ENCODE measurements around the gene KCTD19.

KCTD19 gene

DNA sequence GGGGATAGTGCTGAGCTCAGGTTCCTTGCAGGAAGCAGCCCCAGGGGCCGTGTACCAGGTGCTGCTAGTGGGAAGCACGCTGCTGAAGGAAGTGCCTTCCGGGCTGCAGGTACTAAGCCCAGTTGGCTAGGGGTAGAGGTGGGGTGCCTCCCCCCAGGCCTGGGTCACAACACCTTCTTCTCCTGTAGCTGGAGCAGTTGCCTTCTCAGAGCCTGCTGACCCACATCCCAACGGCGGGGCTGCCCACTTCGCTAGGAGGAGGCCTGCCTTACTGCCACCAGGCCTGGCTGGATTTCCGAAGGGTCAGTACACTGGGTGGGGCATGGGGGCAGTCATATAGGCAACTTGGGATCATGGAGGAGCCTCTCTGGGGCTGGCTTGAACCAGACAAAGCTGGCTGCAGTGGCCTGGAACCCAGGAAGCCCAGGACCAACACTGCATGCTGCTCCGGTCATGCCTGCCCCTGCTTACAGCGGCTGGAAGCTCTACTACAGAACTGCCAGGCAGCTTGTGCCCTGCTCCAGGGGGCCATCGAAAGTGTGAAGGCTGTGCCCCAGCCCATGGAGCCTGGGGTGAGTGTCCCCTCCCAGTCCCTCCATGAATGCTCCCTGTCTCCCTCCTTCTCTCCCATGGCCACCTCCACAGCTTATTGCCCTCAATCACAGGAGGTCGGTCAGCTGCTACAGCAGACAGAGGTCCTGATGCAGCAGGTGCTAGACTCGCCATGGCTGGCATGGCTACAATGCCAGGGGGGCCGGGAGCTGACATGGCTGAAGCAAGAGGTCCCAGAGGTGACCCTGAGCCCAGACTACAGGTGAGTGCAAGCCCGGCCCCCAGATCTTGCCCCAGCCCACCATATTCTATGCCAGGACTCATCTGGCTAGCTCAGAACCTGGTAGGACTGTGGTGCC lies 44.8 kb downstream of the KCTD19 start:
- H3K9me3 Mint-ChIP-seq = no peaks in the 10 kb centered on the region
- no peak for ATAC-seq
- H3K36me3 Mint-ChIP-seq = peaks cover 10% of the 10 kb centered on the region
- H3K27ac Mint-ChIP-seq = peak overlapping the region; percentile 58
- peaks cover 11% of the 10 kb centered on the region for H3K4me1 Mint-ChIP-seq
- H3K4me3 Mint-ChIP-seq = no peak overlapping the region
- no peak for DNase-seq (ENCODE audit: low spot score in 2 of 2)

DNA sequence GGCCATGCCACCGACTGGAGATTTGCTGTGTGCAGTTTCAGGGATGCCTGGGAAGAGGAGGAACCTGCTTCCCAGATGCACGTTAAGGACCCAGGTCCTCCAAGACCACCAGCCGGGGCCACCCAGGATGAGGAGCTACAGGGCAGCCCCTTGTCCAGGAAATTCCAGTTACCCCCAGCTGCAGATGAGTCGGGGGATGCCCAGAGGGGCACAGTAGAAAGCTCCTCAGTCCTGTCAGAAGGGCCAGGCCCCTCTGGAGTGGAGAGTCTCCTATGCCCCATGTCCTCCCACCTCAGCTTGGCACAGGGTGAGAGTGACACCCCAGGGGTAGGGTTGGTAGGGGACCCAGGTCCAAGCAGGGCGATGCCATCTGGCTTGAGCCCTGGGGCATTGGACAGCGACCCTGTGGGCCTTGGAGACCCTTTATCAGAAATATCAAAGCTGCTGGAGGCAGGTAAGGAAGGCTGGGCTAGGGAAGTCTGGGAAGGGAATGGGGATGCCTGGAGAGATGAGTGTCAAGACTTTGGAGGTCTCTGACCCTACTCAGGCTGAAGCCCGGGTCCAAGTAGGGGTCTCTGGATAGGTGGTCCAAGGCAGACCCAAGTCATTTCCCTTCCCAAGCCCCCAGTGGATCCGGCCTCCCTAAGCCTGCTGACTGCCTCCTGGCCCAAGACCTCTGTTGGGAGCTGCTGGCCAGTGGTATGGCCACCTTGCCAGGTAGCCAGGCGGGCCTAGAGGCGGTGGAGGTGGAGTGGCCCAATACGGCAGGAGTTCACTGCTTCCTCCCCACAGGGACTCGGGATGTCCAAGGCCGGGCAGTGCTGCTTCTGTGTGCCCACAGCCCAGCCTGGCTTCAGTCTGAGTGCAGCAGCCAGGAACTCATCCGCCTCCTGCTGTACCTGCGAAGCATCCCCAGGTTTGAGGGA lies 46.2 kb downstream of the KCTD19 start:
- Mint-ChIP-seq H3K27ac (peak overlapping the region; percentile 91), H3K4me1 (peaks cover 19% of the 10 kb centered on the region), H3K4me3 (peak overlapping the region; percentile 83), H3K9me3 (no peaks in the 10 kb centered on the region), H3K36me3 (peaks cover 21% of the 10 kb centered on the region)
- DNase-seq (ENCODE audit: low spot score in 2 of 2) (no peak), ATAC-seq (no peak)

DNA sequence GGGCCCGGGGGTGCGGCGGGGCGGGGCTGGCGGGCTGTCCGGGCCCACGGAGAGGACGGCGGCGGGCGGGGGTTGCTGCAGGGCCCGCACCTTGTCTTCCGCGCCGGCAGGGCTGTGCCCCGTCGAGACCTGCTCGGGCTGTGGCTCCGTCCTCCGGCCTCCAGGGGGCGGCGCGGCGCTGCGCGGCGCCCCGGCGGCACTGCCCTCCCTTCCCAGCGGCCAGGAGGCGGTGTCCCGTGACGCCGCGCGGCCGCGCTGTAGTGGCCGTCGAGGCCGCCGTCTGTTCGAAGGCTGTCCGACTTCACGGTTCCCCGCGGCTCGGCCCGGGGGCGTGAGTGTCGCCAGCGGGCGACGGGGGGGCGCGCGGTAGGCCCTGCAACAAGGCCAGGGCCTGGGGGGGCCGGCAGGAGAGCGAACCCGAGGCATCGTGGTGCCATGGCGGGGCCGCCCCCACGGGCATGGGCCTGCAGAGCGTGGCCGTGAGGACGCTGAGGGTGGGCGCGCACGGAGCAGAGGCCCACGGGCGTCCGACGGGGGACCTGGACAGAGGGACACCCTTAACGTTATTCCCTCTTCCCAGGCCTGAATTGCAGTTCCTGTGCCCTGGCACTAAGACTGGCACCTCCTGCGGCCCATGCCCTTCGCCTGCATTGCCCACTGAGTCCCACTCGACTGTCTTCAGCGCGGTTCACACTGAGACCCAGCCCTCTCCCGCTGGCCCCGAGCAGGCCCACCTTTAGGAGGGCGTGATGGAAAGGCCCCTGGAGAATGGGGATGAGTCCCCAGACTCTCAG lies 47.0 kb downstream of the KCTD19 start, which contains the start of gene PLEKHG4:
TSS of gene PLEKHG4 (plus strand) at position 237 of the 794 bp plus-strand sequence. CDS start at position 750, 513 bp downstream.
- H3K4me1 Mint-ChIP-seq = peaks cover 19% of the 10 kb centered on the region
- H3K4me3 Mint-ChIP-seq = peak within 1 kb of the TSS; percentile 83
- ATAC-seq (peak; percentile 93), DNase-seq (ENCODE audit: low spot score in 2 of 2) (peak in 1 of 2 donors; percentile 76)
- H3K36me3 Mint-ChIP-seq = peaks cover 28% of the 10 kb centered on the region
- peak within 1 kb of the TSS; percentile 91 for H3K27ac Mint-ChIP-seq
- H3K9me3 Mint-ChIP-seq = no peaks in the 10 kb centered on the region

DNA sequence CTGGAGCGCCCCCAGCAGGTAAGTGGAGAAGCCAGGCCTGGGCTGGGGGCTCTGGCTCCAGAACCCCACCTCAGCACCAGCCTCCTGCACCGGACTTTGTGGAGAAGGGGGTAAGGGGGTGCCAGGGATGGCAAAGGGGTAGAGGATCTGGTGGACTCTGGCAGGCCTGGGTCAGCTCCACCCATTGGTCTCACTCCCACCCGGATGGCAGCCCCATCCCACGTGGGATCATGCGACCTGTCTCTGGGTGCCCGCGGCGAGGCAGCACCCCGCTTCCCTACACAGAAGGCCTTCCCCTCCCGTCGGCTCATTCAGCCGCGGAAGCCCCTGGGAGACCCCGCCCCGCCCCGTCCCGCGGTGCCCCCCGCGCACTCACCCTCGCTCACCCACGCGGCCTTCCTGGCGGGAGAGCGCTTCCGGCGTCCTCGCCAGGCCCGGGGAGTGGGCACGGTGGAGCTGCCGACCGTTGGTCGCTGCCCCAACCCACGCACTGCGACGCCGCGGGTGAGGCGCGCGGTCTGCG lies 47.7 kb downstream of the KCTD19 start:
- peak; percentile 71 for ATAC-seq
- peak in 1 of 2 donors; percentile 87 for DNase-seq (ENCODE audit: low spot score in 2 of 2)
- Mint-ChIP-seq H3K4me1 (peaks cover 19% of the 10 kb centered on the region), H3K9me3 (no peaks in the 10 kb centered on the region), H3K27ac (peak overlapping the region; percentile 91), H3K36me3 (peaks cover 28% of the 10 kb centered on the region), H3K4me3 (peak overlapping the region; percentile 83)

DNA sequence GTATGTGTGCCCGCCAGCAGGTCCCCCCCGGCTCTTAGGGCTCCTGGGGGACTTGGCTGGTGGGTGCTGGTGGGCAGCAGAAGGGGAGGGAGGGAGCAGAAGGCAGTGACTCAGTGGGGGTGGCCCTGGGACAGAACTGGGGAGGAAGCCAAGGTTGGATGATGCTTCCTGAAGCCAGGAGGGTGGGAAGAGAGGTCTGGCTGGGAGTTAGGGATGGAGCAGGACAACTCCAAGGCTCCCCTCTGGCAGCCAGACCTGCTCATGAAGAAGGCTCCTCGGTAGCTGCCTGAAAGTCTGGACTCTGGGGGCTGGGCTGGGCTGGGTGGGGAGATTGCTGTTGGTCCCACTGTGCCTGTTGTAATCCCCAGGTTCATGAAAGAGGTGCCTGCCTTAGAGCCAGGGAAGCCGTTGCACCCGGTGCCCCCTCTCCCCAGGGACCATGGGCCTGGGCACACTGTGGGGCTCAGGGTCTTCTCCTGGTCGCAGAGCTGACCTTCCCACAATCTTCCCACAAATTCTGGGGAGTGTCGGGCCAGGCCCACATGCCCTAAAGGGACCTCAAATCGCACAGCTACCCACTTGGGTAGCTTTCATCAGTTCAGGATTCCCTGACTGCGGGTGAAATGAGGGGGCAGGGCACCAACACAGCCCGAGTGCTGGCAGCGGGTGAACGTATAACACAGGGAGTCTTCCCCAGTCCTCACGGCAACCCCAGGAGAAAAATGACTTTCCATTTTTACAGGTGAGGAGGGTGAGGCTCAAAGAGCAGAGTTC lies 48.4 kb downstream of the KCTD19 start:
- H3K4me3 Mint-ChIP-seq = peak overlapping the region; percentile 83
- DNase-seq (ENCODE audit: low spot score in 2 of 2) = no peak
- H3K4me1 Mint-ChIP-seq = peaks cover 19% of the 10 kb centered on the region
- peaks cover 35% of the 10 kb centered on the region for H3K36me3 Mint-ChIP-seq
- no peak for ATAC-seq
- peak overlapping the region; percentile 91 for H3K27ac Mint-ChIP-seq
- no peaks in the 10 kb centered on the region for H3K9me3 Mint-ChIP-seq

DNA sequence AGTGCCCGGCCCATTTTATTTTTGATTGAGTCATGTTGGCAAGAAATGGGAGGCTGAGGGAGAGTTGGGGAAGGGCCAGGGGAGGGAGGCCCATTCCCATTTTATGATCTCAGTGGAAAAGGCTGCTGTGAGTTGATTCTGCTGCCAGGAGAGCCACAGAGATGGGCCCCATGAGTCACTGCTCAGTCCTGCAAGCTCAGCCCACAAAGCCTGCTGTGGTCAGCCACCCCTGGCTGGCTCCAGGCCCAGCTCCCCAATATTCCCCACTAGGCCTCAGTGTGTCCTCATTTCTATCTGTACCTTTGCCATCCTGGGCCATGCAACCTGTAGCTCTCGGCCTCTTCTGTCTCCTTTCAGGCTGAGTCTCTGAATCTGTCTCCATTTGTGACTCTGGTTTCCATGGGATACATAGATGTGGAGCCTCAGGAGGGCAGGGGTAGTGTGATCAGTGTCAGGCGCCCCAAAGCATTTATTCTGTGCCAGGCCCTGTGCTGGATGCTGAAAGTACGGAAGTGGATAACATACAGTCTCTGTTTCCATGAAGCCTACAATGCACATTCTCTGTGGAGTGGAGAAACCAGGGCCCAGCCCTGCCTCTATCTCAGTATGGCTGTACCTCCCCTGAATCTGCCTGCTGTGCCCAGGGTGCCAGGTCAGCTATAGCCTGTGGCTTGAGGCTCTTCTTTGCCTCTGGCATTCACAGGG lies 49.1 kb downstream of the KCTD19 start:
- H3K4me3 Mint-ChIP-seq = peak overlapping the region; percentile 83
- DNase-seq (ENCODE audit: low spot score in 2 of 2) (no peak), ATAC-seq (peak; percentile 15)
- peaks cover 37% of the 10 kb centered on the region for H3K36me3 Mint-ChIP-seq
- no peaks in the 10 kb centered on the region for H3K9me3 Mint-ChIP-seq
- peaks cover 19% of the 10 kb centered on the region for H3K4me1 Mint-ChIP-seq
- H3K27ac Mint-ChIP-seq = peak overlapping the region; percentile 91

DNA sequence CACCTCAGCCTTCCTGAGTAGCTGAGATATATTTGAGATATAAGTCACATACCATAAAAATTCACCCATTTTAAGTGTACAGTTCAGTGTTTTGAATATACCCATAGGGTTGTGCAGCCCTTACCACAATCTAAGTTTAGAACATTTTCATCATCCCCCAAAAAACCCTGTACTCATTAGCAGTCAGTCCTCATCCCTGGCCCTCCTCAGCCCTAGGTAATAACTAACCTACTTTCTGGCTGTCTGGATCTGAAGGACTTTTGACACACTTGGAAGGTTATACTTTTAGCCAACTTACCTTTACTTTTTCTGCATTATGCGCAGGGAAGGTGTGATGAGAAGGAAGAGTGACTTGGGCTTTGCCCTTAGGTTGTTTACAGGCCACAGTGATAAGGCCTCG lies 51.2 kb downstream of the KCTD19 start:
- Mint-ChIP-seq H3K27ac (no peak overlapping the region), H3K36me3 (peaks cover 44% of the 10 kb centered on the region), H3K9me3 (no peaks in the 10 kb centered on the region), H3K4me1 (peaks cover 19% of the 10 kb centered on the region), H3K4me3 (no peak overlapping the region)
- no peak for ATAC-seq
- DNase-seq (ENCODE audit: low spot score in 2 of 2) = no peak

DNA sequence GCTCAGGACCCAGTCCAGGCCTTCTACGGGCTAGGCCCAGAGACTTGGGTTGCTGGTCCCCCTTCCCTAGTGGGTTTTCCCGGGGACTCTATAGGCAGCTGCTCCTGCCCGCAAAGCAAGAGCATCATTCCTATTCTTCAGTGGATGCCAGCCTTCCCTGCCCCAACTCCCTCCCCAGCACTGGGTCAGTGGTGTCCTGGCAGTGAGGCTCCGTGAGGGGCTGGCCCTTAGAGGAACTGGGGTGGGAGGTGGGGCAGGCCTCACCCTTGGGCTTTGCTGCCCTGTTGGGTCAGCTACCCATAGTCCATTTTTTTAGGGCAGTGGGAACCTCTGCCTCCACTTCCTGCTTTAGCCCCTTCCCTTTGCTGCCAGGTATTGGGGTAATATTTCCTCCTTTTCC lies 55.1 kb downstream of the KCTD19 start:
- Mint-ChIP-seq H3K4me3 (no peak overlapping the region), H3K36me3 (peaks cover 31% of the 10 kb centered on the region), H3K9me3 (no peaks in the 10 kb centered on the region), H3K27ac (peak overlapping the region; percentile 37), H3K4me1 (peaks cover 4% of the 10 kb centered on the region)
- DNase-seq (ENCODE audit: low spot score in 2 of 2) (no peak), ATAC-seq (peak; percentile 16)

DNA sequence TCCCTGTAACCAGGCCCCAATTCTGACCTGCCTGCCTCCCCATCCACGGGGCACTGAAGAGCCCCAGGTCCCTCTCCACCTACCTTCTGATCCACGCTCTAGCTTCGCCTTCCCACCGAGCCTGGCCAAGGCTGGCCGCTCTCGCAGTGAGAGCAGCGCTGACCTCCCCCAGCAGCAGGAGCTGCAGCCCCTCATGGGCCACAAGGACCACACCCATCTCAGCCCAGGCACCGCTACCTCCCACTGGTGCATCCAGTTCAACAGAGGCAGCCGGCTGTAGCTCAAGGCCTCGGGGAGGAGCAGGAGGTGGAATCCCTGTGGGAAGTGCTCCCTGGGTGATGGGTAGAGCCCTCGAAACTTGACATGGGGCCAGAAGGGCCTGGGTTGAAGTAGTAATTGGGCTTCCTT lies 55.6 kb downstream of the KCTD19 start:
- Mint-ChIP-seq H3K36me3 (peaks cover 25% of the 10 kb centered on the region), H3K9me3 (no peaks in the 10 kb centered on the region), H3K4me3 (no peak overlapping the region), H3K27ac (no peak overlapping the region), H3K4me1 (no peaks in the 10 kb centered on the region)
- no peak for ATAC-seq
- DNase-seq (ENCODE audit: low spot score in 2 of 2) = no peak

DNA sequence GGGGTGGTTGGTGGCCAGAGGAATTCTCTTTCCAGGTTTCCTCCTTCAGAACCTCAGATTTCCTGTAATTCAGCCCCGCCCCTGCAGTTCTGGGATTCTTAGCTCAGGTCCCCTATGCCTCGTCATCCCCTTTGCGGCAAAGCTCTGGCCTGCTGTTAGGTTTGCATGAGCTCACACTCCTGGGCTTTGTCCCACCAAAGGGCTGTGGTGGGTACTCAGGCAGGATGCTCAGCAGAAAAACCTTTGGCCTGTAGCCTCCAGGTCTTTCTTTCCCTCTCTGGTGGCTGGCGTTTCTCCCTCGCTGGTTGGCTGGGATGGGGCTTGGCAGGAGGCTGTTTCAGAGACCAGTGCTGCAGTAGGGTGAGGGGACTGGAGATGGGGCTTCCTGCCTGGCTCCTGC lies 56.8 kb downstream of the KCTD19 start:
- Mint-ChIP-seq H3K27ac (no peak overlapping the region), H3K36me3 (peaks cover 17% of the 10 kb centered on the region), H3K4me3 (no peak overlapping the region), H3K9me3 (no peaks in the 10 kb centered on the region), H3K4me1 (no peaks in the 10 kb centered on the region)
- DNase-seq (ENCODE audit: low spot score in 2 of 2) (no peak), ATAC-seq (no peak)

DNA sequence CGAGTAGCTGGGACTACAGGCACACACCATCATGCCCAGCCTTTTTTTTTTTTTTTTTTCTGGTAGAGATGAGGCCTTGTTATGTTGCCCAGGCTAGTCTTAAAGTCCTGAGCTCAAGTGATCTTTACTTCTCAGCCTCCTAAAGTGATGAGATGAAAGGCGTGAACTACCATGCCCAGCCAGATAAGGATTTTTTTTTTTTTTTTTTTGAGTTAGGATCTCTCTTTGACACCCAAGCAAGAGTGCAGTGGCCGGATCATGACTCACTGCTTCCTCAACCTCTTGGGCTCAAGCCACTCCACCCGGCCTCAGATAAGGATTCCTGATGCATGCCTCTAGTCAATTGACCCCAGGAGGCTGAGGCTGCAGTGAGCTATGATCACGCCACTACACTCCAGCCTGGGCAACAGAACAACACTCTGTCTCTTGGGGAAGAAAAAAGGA lies 58.4 kb downstream of the KCTD19 start:
- no peak for DNase-seq (ENCODE audit: low spot score in 2 of 2)
- no peak overlapping the region for H3K4me3 Mint-ChIP-seq
- ATAC-seq = no peak
- H3K9me3 Mint-ChIP-seq = no peaks in the 10 kb centered on the region
- peaks cover 8% of the 10 kb centered on the region for H3K36me3 Mint-ChIP-seq
- no peaks in the 10 kb centered on the region for H3K4me1 Mint-ChIP-seq
- no peak overlapping the region for H3K27ac Mint-ChIP-seq

DNA sequence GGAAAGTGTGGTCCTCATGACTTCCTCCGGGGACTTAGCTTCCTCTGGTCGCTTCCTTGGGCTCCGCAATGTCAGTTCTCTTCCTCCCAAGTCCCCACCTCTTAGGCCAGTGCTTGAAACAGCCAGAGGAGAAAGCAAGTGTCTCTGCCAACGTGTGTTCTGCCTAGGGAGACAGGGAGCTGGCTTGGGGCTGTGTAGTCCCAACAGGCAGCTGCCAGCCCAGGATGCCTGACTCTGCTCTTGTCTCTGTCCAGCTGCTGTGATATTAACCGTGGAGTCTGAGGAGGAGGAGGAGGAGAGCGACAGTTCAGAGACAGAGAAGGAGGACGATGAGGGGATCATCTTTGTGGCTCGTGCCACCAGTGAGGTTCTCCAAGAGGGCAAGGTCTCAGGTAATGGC lies 60.7 kb downstream of the KCTD19 start:
- no peak for ATAC-seq
- DNase-seq (ENCODE audit: low spot score in 2 of 2) = no peak
- peak overlapping the region; percentile 32 for H3K27ac Mint-ChIP-seq
- H3K9me3 Mint-ChIP-seq = no peaks in the 10 kb centered on the region
- no peak overlapping the region for H3K4me3 Mint-ChIP-seq
- H3K4me1 Mint-ChIP-seq = peaks cover 2% of the 10 kb centered on the region
- no peaks in the 10 kb centered on the region for H3K36me3 Mint-ChIP-seq

DNA sequence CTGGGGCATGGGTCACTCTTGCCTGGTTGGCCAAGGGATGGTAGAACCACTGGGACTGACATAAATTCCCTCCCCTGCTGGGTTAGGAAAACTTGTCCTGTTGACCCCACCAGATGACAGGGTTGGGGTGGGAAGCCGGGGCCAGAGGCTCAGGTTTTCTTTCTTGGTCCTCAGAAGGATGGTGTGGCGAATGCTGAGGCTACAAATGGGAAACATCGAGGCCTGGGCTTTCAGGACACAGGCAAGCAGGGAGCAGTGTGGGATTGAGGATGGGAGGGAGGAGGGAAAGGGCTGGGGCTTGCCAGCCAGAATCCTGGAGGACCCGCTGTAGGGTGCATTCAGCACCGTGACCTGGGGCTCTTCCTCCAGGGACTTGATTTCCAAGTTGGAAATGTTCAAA lies 61.7 kb downstream of the KCTD19 start:
- peaks cover 9% of the 10 kb centered on the region for H3K4me1 Mint-ChIP-seq
- ATAC-seq (no peak), DNase-seq (ENCODE audit: low spot score in 2 of 2) (no peak)
- H3K36me3 Mint-ChIP-seq = peaks cover 2% of the 10 kb centered on the region
- no peaks in the 10 kb centered on the region for H3K9me3 Mint-ChIP-seq
- peak overlapping the region; percentile 21 for H3K27ac Mint-ChIP-seq
- H3K4me3 Mint-ChIP-seq = no peak overlapping the region

Data from stimulated activated effector memory CD8-positive, alpha-beta T cell treated with anti-CD3 and anti-CD28 coated beads, Interleukin-12 subunit alpha, Interleukin-12 subunit beta, amount 100 ng/mL, for 72 hours (primary cell).